Effector memory CD4-positive, alpha-beta T cell (primary cell): ENCODE results near the gene DBH.

ENCODE experiments used
- DNase-seq, 3 donors: peaks; one replicate each; pipeline ENCODE4 v3.0.0-alpha.2; 2020
- H3K27ac ChIP-seq: 2 replicates; pipeline ENCODE4 v1.7.0; 2013; ENCODE audit warnings: mild to moderate bottlenecking, low read length, moderate library complexity; ENCODE audit not compliant: insufficient read depth, poor library complexity, severe bottlenecking
- H3K27me3 ChIP-seq: replicated peaks from 2 replicates; pipeline ENCODE4 v1.7.0; 2013; ENCODE audit warnings: mild to moderate bottlenecking, low read length; ENCODE audit not compliant: insufficient read depth, control insufficient read depth, poor library complexity, severe bottlenecking
- H3K36me3 ChIP-seq: 2 replicates; pipeline ENCODE4 v1.7.0; 2013; ENCODE audit warnings: mild to moderate bottlenecking, low read length, moderate library complexity; ENCODE audit not compliant: control insufficient read depth, insufficient read depth
- H3K4me1 ChIP-seq: 2 replicates; pipeline ENCODE4 v1.7.0; 2013; ENCODE audit warnings: low read length, mild to moderate bottlenecking; ENCODE audit not compliant: control insufficient read depth, insufficient read depth, poor library complexity, severe bottlenecking
- H3K4me3 ChIP-seq: 2 replicates; pipeline ENCODE4 v1.7.0; 2013; ENCODE audit warnings: low read length, low read depth, mild to moderate bottlenecking; ENCODE audit not compliant: insufficient read depth, poor library complexity, severe bottlenecking
- H3K9me3 ChIP-seq: 2 replicates; pipeline ENCODE4 v1.7.0; 2013; ENCODE audit warnings: mild to moderate bottlenecking, low read length, moderate library complexity; ENCODE audit not compliant: control insufficient read depth

DBH gene

GRCh38 chr9:133706307-133707050 is 70.3 kb downstream of the DBH start:
- Histone ChIP-seq H3K4me1 (peaks cover 32% of the 10 kb centered on the region), H3K9me3 (no peaks in the 10 kb centered on the region), H3K36me3 (no peaks in the 10 kb centered on the region), H3K27me3 (no peaks in the 10 kb centered on the region), H3K27ac (no peak overlapping the region), H3K4me3 (no peak overlapping the region)
- DNase-seq: no peak

DNA sequence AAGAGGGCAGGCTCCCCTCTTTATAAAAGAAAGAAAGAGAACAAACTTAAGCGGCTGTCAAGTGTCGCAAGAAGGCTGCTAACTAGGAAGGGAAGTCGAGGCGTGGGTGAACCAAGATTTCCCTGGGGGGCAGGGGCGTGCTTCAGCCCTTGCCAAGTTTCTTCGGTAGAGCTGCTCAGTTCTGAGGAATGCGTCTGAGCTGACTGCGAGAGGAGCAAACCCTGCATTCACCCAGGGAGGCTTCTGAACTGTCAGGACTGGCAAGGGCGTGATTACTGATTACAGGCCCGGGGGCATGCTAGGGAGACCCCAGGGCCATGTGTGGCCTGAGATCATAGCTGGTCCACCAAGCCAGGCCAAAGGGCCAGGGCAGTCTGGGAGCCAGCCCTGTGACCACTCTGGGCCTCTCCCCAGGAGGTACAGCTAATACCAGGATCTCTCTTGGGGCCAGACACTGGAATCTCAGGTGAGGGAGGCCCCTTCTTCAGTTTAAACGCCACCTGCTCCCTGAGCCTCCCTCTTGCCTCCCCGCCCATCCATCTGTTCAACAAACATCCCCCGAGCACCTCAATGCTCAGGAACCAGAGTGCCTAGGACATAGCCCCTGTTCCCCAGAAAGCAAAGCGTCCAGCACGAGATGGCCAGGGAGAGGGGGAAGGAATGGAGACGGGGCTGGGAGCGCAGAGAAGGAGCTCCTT is 71.1 kb downstream of the DBH start:
- no peak for DNase-seq
- H3K4me1 ChIP-seq: peaks cover 25% of the 10 kb centered on the region
- no peaks in the 10 kb centered on the region for H3K9me3 ChIP-seq
- H3K27ac ChIP-seq: no peak overlapping the region
- no peaks in the 10 kb centered on the region for H3K36me3 ChIP-seq
- no peaks in the 10 kb centered on the region for H3K27me3 ChIP-seq
- H3K4me3 ChIP-seq: no peak overlapping the region

DNA sequence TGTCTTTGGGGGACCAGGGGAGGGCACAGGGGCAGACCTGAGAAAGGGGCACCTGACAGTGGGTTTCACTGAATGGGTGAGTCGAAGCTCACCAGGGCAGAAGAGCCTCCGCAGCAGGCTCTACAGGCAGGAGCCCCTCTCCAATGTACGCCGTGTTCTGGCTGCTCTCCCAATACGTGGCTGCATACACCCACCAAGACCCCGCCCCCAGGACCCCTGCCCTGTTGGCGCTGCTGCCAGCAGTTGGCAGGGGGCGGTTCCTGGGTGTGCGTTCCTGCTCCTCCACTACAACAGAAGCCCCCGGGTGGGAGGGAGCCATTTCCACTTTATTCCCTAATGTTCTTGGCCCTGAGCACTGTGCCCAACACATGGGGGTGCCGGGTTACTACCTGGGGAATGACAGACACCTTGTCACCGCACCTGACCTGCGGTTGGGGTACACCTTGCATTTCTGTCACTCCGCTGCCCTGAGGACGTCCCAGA is 71.6 kb downstream of the DBH start:
- H3K27ac ChIP-seq: no peak overlapping the region
- H3K4me3 ChIP-seq: no peak overlapping the region
- H3K9me3 ChIP-seq: no peaks in the 10 kb centered on the region
- DNase-seq: no peak
- no peaks in the 10 kb centered on the region for H3K36me3 ChIP-seq
- peaks cover 20% of the 10 kb centered on the region for H3K4me1 ChIP-seq
- H3K27me3 ChIP-seq: no peaks in the 10 kb centered on the region

DNA sequence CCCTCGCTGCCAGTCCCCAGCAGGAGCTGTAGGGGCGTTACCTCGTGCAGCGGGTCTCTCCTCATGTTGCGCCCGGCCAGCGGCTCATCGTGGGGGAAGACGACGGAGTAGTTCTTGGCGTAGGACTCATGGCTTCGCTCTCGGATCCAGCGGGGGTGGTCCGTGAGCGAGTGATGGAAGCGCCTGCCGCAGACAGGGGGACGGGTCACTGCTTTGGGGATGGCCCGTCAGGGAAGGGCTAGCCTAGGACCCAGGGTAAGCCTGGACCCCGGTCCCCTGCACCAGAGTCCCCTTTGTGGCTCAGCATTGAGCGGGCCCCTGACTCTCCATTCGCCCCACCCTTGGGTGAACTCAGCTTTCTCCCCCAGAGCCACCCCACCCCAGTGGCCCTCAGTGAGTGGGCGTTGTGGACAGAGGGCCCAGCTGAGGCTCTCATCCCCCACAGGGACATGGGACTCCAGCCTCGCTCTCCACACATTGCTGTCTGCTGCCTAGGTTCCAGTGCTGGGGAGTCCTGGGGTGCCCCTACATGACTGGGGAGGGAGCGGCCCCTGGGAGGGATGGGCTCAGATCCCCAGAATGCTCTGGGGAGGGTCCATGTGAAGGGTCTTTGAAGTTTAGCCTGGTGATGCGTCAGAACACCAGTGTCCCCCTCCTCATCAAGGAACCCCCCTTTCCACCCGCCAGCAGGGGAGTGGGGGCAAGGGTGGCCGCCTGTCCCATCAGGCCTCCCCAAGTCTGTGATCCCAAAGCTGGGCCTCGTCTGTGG is 72.3 kb downstream of the DBH start:
- no peaks in the 10 kb centered on the region for H3K36me3 ChIP-seq
- H3K27ac ChIP-seq: no peak overlapping the region
- DNase-seq: no peak

More for the DNA sequence above, 72.3 kb downstream of the DBH start:
- Histone ChIP-seq H3K4me1 (peaks cover 14% of the 10 kb centered on the region), H3K9me3 (no peaks in the 10 kb centered on the region), H3K27me3 (no peaks in the 10 kb centered on the region), H3K4me3 (no peak overlapping the region)
